Aorta (tissue), 5 donors: Measurements from ENCODE around the gene CD44. TPM values are rescaled to one million over a fixed set of nuclear protein-coding genes. Genes with fewer than 3 reads are reported as not detected.

Source experiments
- ATAC-seq: fragments of 200-7000 bp; cut with Tn5 transposase; one replicate; pipeline ENCODE4 v1.9.1; 2022; ENCODE audit warnings: moderate library complexity; ENCODE audit not compliant: low FRiP score
- DNase-seq, 2 donors: peaks; one replicate each; pipeline ENCODE4 v3.0.0-alpha.2; 2020
- H3K27ac ChIP-seq, 2 donors: one replicate each; pipeline ENCODE4 v1.5.1; 2013; ENCODE audit warnings: low read length in 2 of 2, mild to moderate bottlenecking in 2 of 2, moderate library complexity in 2 of 2, control low read depth in 1 of 2, inconsistent platforms in 1 of 2, low read depth in 1 of 2
- H3K27me3 ChIP-seq, 2 donors: one replicate each; pipeline ENCODE4 v1.6.1; 2013; ENCODE audit warnings: control low read depth in 1 of 2, low read length in 1 of 2, mild to moderate bottlenecking in 1 of 2, moderate library complexity in 1 of 2; ENCODE audit not compliant: insufficient read depth in 2 of 2, control insufficient read depth in 1 of 2
- H3K36me3 ChIP-seq, 2 donors: one replicate each; pipeline ENCODE4 v1.6.1; 2013; ENCODE audit warnings: control low read depth in 1 of 2, low read length in 1 of 2, mild to moderate bottlenecking in 1 of 2; ENCODE audit not compliant: insufficient read depth in 2 of 2, control insufficient read depth in 1 of 2
- H3K4me1 ChIP-seq, 2 donors: one replicate each; pipeline ENCODE4 v1.6.1; 2013; ENCODE audit warnings: low read length in 2 of 2, control low read depth in 1 of 2, mild to moderate bottlenecking in 1 of 2, moderate library complexity in 1 of 2; ENCODE audit not compliant: insufficient read depth in 2 of 2, control insufficient read depth in 1 of 2
- H3K4me3 ChIP-seq, 2 donors: one replicate each; pipeline ENCODE4 v1.5.1; 2013; ENCODE audit warnings: low read length in 2 of 2, control low read depth in 1 of 2, mild to moderate bottlenecking in 1 of 2
- H3K9me3 ChIP-seq: one replicate; pipeline ENCODE4 v1.6.1; 2013; ENCODE audit warnings: mild to moderate bottlenecking, low read length; ENCODE audit not compliant: control insufficient read depth
- WGBS, 2 donors: extraction: QIAGEN DNeasy Blood & Tissue Kit; methylation state at CpG; one replicate each; pipeline ENCODE4 v1.1.7; 2013; 5-methylcytosine and 5-hydroxymethylcytosine counted together
- intact Hi-C, 2 donors: fragments of 100-400 bp; cut with DNase I; formaldehyde crosslinking; loops; one replicate each; pipeline versions ENCODE4 v1.14.2 to v1.15.0; 2022
- polyA plus RNA-seq, 2 donors: library from polyadenylated mRNA; stranded (reverse); fragments of 200-250 nt; gene quantifications; one replicate each; pipeline ENCODE4 v1.2.3, GENCODE V29; 2013
- total RNA-seq, 2 donors: library from RNA; stranded (reverse); fragmentation: NEBNext Ultra II Directional; extraction: Animal tissue kit (Norgen Biotek cat#: 25700); gene quantifications; one replicate each; pipeline ENCODE4 v1.2.1, GENCODE V29; 2021
- donor health status: healthy with polysubstance abuse.
- donor health status: Bipolar disorder and iron deficiency.
- donor health status: DM: no; HTN: no; CAD: no.
- donor health status: DM: no; HTN: no; CAD: no.
- donor health status: DM: yes; HTN: yes; CAD: no.

CD44 gene
- total and polyA plus RNA-seq, 4 donors: 70.0 to 462 (median 217) TPM

DNA sequence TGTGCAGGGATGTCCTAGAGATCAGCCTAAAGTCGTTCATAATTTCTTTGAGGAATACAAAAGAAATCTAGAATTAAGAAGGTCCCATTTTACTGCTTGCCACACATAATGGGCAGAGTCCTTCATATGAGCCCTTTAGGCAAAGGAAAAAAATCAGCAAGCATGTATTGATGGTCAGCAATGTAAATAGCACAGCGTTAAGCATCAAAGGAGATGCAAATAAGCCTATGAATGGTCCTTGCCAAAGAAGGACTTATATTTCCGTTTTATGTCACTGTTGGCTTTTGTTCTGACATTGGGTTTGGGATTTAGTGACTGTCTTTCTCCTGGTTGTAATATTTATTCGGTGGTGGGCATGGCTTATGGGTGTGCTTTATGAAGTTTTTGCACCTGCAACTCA, 69.8 kb downstream of the CD44 start:
- intact Hi-C loops: no loop called here
- WGBS, 2 donors: 82 to 90% methylated on average over 4 of the region's 4 CpGs
- H3K36me3 ChIP-seq: peaks cover 3 to 14% of the 10 kb centered on the region in 2 donors

DNA sequence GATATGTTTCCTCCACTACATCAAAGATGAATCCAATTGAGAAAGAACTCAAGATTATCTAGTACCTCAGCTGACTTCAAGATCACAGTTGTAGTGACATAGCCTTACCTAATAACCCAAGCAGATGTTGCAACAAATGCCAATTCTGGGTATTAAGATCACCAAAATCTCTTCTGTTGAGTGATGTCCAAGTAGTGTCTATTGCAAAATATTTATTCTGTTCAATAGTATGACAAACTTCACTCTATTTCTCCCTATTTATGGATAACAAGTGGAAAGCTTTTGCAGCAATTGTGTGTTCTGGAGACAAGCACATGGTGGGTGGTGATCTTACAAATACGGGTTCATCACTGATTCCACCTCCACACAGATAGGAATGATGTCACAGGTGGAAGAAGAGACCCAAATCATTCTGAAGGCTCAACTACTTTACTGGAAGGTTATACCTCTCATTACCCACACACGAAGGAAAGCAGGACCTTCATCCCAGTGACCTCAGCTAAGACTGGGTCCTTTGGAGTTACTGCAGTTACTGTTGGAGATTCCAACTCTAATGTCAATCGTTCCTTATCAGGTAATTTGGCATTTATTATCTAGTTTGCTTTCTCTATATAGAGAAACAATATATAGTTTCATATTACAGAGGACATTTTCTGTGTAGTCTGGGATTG, 72.0 kb downstream of the CD44 start:
- Histone ChIP-seq H3K4me3 (no peak overlapping the region), H3K36me3 (peaks cover 4 to 19% of the 10 kb centered on the region in 2 donors), H3K27ac (no peak overlapping the region), H3K27me3 (no peaks in the 10 kb centered on the region), H3K9me3 (no peaks in the 10 kb centered on the region), H3K4me1 (peaks cover 0 to 5% of the 10 kb centered on the region in 2 donors)
- DNase-seq (no peak), ATAC-seq (no peak)
- intact Hi-C loops: no loop called here
- 90 to 95% methylated on average over 3 of the region's 3 CpGs for WGBS, 2 donors

More for the DNA sequence above, 69.8 kb downstream of the CD44 start:
- H3K4me1 ChIP-seq: peaks cover 0 to 5% of the 10 kb centered on the region in 2 donors
- ATAC-seq: no peak
- no peak for DNase-seq
- no peaks in the 10 kb centered on the region for H3K9me3 ChIP-seq
- H3K27ac ChIP-seq: no peak overlapping the region
- H3K4me3 ChIP-seq: no peak overlapping the region
- H3K27me3 ChIP-seq: no peaks in the 10 kb centered on the region

DNA sequence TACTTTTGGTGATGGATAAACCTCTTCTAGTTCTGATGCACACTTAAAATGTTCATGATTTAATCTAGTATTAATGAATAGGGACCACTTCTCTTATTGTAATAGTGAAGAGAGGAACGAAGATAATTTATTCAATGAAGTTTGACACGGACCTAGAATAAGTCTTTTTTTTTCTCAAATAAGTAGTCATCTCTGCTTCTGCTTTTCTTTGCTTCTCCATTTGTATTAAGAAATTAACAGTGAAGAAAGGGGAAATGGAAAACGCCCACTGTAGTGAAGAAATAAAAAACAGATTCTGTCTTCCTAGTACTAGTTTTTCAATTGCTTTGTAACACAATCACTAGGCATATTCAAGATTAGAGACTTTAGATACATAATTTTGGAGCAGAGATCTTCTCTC, 73.0 kb downstream of the CD44 start:
- H3K4me1 ChIP-seq: peaks cover 0 to 8% of the 10 kb centered on the region in 2 donors
- no peak for ATAC-seq
- H3K4me3 ChIP-seq: no peak overlapping the region
- H3K27me3 ChIP-seq: no peaks in the 10 kb centered on the region
- peaks cover 6 to 28% of the 10 kb centered on the region in 2 donors for H3K36me3 ChIP-seq
- intact Hi-C loops: no loop called here
- no peak for DNase-seq
- H3K9me3 ChIP-seq: no peaks in the 10 kb centered on the region
- WGBS, 2 donors: 94 to 96% methylated on average over 3 of the region's 3 CpGs
- no peak overlapping the region for H3K27ac ChIP-seq

DNA sequence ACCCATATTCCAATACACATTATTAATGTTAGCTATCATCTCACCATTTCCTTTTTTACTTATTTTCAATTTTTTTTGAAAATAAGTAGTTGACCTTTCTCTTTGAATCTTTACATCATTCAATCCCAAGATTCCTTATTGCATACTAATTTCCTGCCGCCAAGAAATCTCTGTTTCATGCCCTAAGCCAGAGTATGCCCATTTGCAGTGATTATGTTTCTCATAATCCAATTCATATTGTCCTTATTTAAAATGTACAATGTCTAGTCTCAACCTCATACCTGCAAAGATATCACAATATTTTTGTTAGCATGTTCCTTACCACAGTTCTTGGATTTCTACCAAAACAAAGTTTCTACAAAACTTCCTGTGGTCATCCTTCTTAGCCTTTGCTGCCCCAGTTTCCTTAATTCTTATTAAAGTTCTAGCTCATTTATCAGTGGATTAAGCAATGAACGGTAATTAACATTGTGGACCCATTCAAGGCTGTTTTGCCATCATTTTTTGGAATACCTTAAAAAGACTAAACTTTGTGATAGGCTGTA, 75.3 kb downstream of the CD44 start:
- WGBS, 2 donors: 90 to 91% methylated on average over 2 of the region's 2 CpGs
- H3K27ac ChIP-seq: no peak overlapping the region
- H3K27me3 ChIP-seq: no peaks in the 10 kb centered on the region
- ATAC-seq (no peak), DNase-seq (no peak)
- intact Hi-C loops: no loop called here
- H3K36me3 ChIP-seq: peaks cover 9 to 21% of the 10 kb centered on the region in 2 donors
- H3K9me3 ChIP-seq: no peaks in the 10 kb centered on the region
- H3K4me1 ChIP-seq: peaks cover 0 to 4% of the 10 kb centered on the region in 2 donors
- no peak overlapping the region for H3K4me3 ChIP-seq

DNA sequence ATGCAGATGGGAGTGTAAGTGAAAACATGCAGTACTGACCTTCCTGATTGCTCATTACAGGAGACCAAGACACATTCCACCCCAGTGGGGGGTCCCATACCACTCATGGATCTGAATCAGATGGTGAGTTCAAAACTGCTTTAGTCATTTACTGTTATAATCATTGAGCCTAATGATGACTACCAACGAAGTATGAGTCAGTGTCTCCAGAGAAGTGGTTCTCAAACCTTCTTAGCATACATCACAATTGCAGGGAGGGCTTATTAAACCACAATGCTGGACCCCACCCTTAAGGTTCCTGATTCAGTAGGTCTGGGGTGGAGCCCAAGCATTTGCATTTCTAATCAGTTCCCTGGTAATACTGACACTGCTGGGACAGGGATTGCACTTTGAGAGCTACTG, 75.8 kb downstream of the CD44 start:
- H3K27me3 ChIP-seq: no peaks in the 10 kb centered on the region
- intact Hi-C loops: loop anchor here in 1 of 2 donors (5.0 kb wide), 1 partner anchor 32 kb away; no protein-coding TSS in a partner anchor
- no peak overlapping the region for H3K4me3 ChIP-seq
- peaks cover 10 to 19% of the 10 kb centered on the region in 2 donors for H3K36me3 ChIP-seq
- no peaks in the 10 kb centered on the region for H3K9me3 ChIP-seq
- no peak for DNase-seq
- peak overlapping the region in 1 of 2 donors; percentile 45 for H3K27ac ChIP-seq
- WGBS, 2 donors: 62 to 73% methylated on average over 1 of the region's 1 CpG
- peaks cover 0 to 4% of the 10 kb centered on the region in 2 donors for H3K4me1 ChIP-seq
- ATAC-seq: no peak

DNA sequence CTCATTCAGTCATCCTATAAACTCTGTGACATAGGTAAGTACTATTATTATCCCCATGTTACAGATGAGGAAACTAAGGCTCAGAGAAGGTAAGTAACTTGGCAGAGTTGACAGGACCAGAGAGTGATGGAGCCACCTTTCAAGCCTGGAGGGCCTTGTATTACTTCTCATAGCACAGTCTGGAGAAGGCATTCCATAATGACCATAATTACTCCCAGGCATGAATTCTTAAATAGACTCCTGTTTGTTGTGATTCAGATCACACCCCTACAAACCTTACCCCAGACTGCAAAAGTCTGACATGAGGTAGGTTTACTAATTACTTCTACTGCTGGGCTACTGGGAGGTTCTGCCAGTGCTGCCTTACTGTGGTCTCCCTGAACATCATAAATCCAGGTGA, 77.0 kb downstream of the CD44 start:
- Histone ChIP-seq H3K27ac (no peak overlapping the region), H3K4me3 (no peak overlapping the region), H3K27me3 (no peaks in the 10 kb centered on the region), H3K9me3 (no peaks in the 10 kb centered on the region), H3K36me3 (peaks cover 14 to 16% of the 10 kb centered on the region in 2 donors), H3K4me1 (peaks cover 0 to 4% of the 10 kb centered on the region in 2 donors)
- ATAC-seq (no peak), DNase-seq (no peak)
- intact Hi-C loops: loop anchor here in 1 of 2 donors (5.0 kb wide), 1 partner anchor 34 kb away; no protein-coding TSS in a partner anchor

DNA sequence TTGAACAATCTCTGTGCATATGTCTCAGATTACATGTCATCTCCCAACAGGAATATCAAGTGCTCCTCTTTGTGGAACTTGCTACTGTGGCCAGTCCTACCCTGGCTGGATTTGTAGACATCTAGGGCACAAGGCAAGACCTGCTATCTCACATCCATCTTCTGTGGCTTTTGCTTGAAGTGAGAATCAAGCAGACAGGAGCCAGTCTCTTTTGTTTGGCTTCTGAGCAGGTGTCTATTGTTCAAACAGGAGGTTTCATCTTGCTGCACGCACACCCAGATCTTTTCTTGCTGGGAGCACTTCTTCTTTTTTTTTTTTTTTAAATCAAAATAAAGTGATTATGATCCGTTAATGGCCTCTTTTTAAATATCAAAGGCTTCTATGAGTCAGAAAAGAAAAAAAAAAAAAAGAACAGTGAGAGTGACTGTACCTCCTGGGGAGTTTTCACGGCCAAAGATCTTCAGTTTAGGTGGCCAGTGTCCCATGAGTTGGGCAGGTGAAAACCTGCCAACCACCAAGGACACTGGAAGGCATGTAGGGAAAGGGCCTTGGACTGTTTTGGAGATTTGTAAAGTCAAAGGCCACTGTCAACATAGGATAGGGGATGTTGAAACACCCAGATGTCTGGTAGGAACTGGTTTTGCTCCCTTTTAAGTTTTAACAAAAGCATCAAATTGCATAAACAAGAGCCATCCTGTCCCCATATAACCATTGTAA, 78.1 kb downstream of the CD44 start:
- no peak for ATAC-seq
- Histone ChIP-seq H3K4me3 (no peak overlapping the region), H3K4me1 (peaks cover 0 to 4% of the 10 kb centered on the region in 2 donors), H3K36me3 (peaks cover 14 to 16% of the 10 kb centered on the region in 2 donors), H3K27me3 (no peaks in the 10 kb centered on the region), H3K9me3 (no peaks in the 10 kb centered on the region), H3K27ac (peak overlapping the region in 1 of 2 donors; percentile 70)
- DNase-seq: no peak
- 79 to 81% methylated on average over 3 of the region's 3 CpGs for WGBS, 2 donors
- intact Hi-C loops: loop anchor here in 1 of 2 donors (5.0 kb wide), 1 partner anchor 35 kb away; no protein-coding TSS in a partner anchor

DNA sequence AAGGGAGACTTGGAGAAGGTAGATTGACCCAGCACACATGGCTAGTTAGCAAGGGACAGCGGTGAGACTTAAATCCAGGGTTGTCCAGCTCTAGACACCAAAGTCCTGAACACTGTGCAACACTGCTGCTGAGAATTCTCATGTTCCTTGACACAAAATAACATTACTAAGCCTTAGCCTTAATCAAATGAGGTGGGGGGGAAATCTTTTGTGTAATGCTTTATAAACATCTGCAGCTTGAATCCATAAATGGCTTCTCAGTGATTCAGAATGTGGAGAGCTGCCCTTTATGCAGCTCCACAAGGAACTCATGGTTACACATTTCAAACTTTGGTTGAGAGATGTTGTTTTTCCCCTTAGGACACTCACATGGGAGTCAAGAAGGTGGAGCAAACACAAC, 80.0 kb downstream of the CD44 start:
- DNase-seq (no peak), ATAC-seq (no peak)
- H3K4me3 ChIP-seq: no peak overlapping the region
- peaks cover 14 to 16% of the 10 kb centered on the region in 2 donors for H3K36me3 ChIP-seq
- no peaks in the 10 kb centered on the region for H3K9me3 ChIP-seq
- no peaks in the 10 kb centered on the region for H3K27me3 ChIP-seq
- intact Hi-C loops: loop anchor here in 1 of 2 donors (5.0 kb wide), 1 partner anchor 37 kb away; no protein-coding TSS in a partner anchor
- peaks cover 0 to 6% of the 10 kb centered on the region in 2 donors for H3K4me1 ChIP-seq
- H3K27ac ChIP-seq: peak overlapping the region in 1 of 2 donors; percentile 17
- 96 to 97% methylated on average over 1 of the region's 1 CpG for WGBS, 2 donors
